GM23248 (cell line): Measurements from ENCODE around the gene CD300A. TPM values are rescaled to one million over a fixed set of nuclear protein-coding genes. Genes with fewer than 3 reads are reported as not detected.

Source experiments
- DNase-seq: peaks from one replicate; pipeline ENCODE4 v3.0.0-alpha.2; 2015
- H2AFZ ChIP-seq: fragments of 200-600 bp; sonication (generic); 2 replicates; pipeline ENCODE4 v1.6.1; 2016; ENCODE audit warnings: antibody characterized with exemption
- H3F3A ChIP-seq: fragments of 200-600 bp; sonication (generic); 2 replicates; pipeline ENCODE4 v1.6.1; 2016; ENCODE audit warnings: mild to moderate bottlenecking, antibody characterized with exemption, mixed run types; ENCODE audit not compliant: insufficient read depth
- H3K27ac ChIP-seq: fragments of 200-600 bp; sonication (generic); 2 replicates; pipeline ENCODE4 v1.5.1; 2016; ENCODE audit warnings: mild to moderate bottlenecking
- H3K27me3 ChIP-seq: fragments of 200-600 bp; sonication (generic); replicated peaks from 2 replicates; pipeline ENCODE4 v1.6.1; 2016; ENCODE audit warnings: mild to moderate bottlenecking; ENCODE audit not compliant: insufficient read depth
- H3K36me3 ChIP-seq: fragments of 200-600 bp; sonication (generic); 2 replicates; pipeline ENCODE4 v1.6.1; 2016; ENCODE audit warnings: low read depth, mild to moderate bottlenecking
- H3K4me1 ChIP-seq: fragments of 200-600 bp; sonication (generic); 2 replicates; pipeline ENCODE4 v1.6.1; 2016; ENCODE audit warnings: mild to moderate bottlenecking; ENCODE audit not compliant: insufficient read depth
- H3K4me2 ChIP-seq: fragments of 200-600 bp; sonication (generic); one replicate; pipeline ENCODE4 v1.6.1; 2016; ENCODE audit warnings: mild to moderate bottlenecking; ENCODE audit not compliant: unreplicated experiment
- H3K4me3 ChIP-seq: fragments of 200-600 bp; sonication (generic); 2 replicates; pipeline ENCODE4 v1.5.1; 2016; ENCODE audit warnings: mild to moderate bottlenecking
- H3K79me2 ChIP-seq: fragments of 200-600 bp; sonication (generic); 2 replicates; pipeline ENCODE4 v1.6.1; 2016; ENCODE audit warnings: mild to moderate bottlenecking; ENCODE audit not compliant: insufficient read depth
- H3K9ac ChIP-seq: fragments of 200-600 bp; sonication (generic); 2 replicates; pipeline ENCODE4 v1.6.1; 2016; ENCODE audit warnings: mild to moderate bottlenecking
- H3K9me2 ChIP-seq: fragments of 200-600 bp; sonication (generic); 2 replicates; pipeline ENCODE4 v1.6.1; 2016; ENCODE audit warnings: mixed run types, mild to moderate bottlenecking, moderate library complexity; ENCODE audit not compliant: insufficient read depth
- H3K9me3 ChIP-seq: fragments of 200-600 bp; sonication (generic); one replicate; pipeline ENCODE4 v1.6.1; 2017; ENCODE audit warnings: low read depth
- H4K20me1 ChIP-seq: fragments of 200-600 bp; sonication (generic); 2 replicates; pipeline ENCODE4 v1.6.0; 2016; ENCODE audit not compliant: insufficient read depth
- EZH2 ChIP-seq: fragments of 200-600 bp; sonication (generic); IDR thresholded peaks from 2 replicates; pipeline ENCODE4 v1.6.1; 2018; ENCODE audit warnings: antibody characterized with exemption, mild to moderate bottlenecking; ENCODE audit not compliant: insufficient read depth, poor library complexity, severe bottlenecking
- EZH2phosphoT487 ChIP-seq: fragments of 200-600 bp; sonication (generic); IDR thresholded peaks from 2 replicates; pipeline ENCODE4 v1.6.1; 2018; ENCODE audit warnings: antibody characterized with exemption, moderate library complexity, mild to moderate bottlenecking, low read depth; ENCODE audit not compliant: insufficient read depth
- WGBS, 2 experiments: methylation state at CpG; one replicate each; pipeline ENCODE4 v1.1.6; 2015 to 2017; ENCODE audit warnings: low lambda C conversion rate in 2 of 2, low coverage in 1 of 2; ENCODE audit errors: missing lambda C conversion rate in 2 of 2; 5-methylcytosine and 5-hydroxymethylcytosine counted together
- in situ Hi-C: fragments of 300-500 bp; cut with MboI; formaldehyde crosslinking; loops from 2 replicates; pipeline ENCODE4 v1.15.0; 2020
- polyA plus RNA-seq: library from polyadenylated mRNA; unstranded; fragments of >200 nt; fragmentation: Nextera tagmentation; extraction: Ambion mirVana; gene quantifications from 2 replicates; pipeline ENCODE4 v1.2.1, GENCODE V29; 2016
- total RNA-seq: library from RNA; depleted of rRNA; stranded (reverse); fragments of >200 nt; shearing (Covaris generic); gene quantifications from 2 replicates; pipeline ENCODE4 v1.2.3, GENCODE V29; 2014

The CD300A gene
- total and polyA plus RNA-seq, 2 experiments from 2014 or later, result not detected

DNA sequence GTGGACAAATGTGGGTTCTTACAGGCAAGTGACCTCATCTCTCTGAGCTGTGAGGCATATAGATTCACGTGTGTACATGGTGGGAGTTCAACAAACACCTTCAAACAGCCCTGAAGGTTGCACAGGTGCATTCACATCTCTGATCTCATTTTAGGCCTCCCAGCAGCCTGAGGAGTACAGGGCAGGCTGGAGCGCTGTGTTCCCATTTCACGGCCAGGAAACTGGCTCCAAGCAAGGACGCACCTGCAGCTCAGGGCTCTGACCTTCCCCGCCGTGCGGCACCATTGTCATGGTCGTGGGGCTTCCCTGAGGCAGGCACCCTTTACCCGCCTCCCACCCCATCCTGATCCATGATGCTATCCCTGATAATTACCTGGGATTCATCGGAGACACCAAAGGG is 4.8 kb upstream of the CD300A start:
- no peak for DNase-seq
- H3K4me3 ChIP-seq, result no peak overlapping the region
- peaks cover 2% of the 10 kb centered on the region for H3K27me3 ChIP-seq
- no peaks in the 10 kb centered on the region for H3K4me1 ChIP-seq
- in situ Hi-C loops, result no loop called here
- no peaks in the 10 kb centered on the region for H3K36me3 ChIP-seq
- no peaks in the 10 kb centered on the region for H3K9me3 ChIP-seq
- no peak overlapping the region for H3K27ac ChIP-seq
- H4K20me1 ChIP-seq, result no peaks in the 10 kb centered on the region
- H2AFZ ChIP-seq, result no peak overlapping the region
- TF ChIP-seq EZH2phosphoT487 (no peak), EZH2 (no peak)
- no peak overlapping the region for H3K9ac ChIP-seq
- H3K79me2 ChIP-seq, result no peaks in the 10 kb centered on the region
- no peaks in the 10 kb centered on the region for H3F3A ChIP-seq
- WGBS, 2 experiments, result 80 to 85% methylated on average over 10 of the region's 10 CpGs
- no peaks in the 10 kb centered on the region for H3K9me2 ChIP-seq
- no peak overlapping the region for H3K4me2 ChIP-seq

DNA sequence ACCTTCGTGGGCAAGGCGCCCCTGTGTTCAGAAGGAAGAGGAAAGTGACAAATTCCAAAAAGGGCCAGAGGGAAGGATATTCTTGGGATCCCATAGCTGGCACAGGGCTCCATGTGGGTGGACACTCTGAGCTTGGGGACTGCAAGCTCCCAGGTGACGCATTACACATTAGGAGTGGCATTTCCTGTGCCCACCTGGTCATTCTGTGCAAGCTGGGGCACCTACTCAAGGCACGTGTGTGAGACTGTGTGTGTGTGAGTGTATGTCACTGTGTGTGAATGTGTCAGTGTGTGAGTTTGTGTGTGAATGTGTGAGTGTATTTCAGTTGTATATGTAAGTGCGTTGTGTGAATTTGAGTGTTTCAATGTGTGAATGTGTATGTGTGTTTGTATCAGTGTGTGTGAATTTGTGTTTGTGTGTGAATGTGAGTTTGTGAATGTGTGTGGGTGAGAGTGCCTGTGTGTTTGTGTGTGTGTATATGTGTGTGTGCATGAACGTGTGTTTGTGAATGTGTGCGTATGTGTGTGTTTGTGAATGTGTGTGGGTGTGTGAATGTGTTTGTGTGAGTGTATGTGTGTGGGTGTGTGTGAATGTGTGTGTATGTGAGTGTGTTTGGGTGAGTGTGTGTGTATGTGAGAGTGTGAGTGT is 1.6 kb upstream of the CD300A start:
- 82% methylated on average over 7 of the region's 7 CpGs for WGBS, 2 experiments
- Histone ChIP-seq H3K9me3 (no peaks in the 10 kb centered on the region), H3K4me3 (no peak overlapping the region), H3K9me2 (no peaks in the 10 kb centered on the region), H3K79me2 (no peaks in the 10 kb centered on the region), H3K4me1 (no peaks in the 10 kb centered on the region), H3K36me3 (no peaks in the 10 kb centered on the region), H2AFZ (no peak overlapping the region), H3F3A (no peaks in the 10 kb centered on the region), H4K20me1 (no peaks in the 10 kb centered on the region), H3K27ac (no peak overlapping the region), H3K9ac (no peak overlapping the region), H3K27me3 (peaks cover 4% of the 10 kb centered on the region), H3K4me2 (no peak overlapping the region)
- no peak for DNase-seq
- TF ChIP-seq EZH2, result no peak
- no peak for TF ChIP-seq EZH2phosphoT487
- in situ Hi-C loops, result no loop called here

DNA sequence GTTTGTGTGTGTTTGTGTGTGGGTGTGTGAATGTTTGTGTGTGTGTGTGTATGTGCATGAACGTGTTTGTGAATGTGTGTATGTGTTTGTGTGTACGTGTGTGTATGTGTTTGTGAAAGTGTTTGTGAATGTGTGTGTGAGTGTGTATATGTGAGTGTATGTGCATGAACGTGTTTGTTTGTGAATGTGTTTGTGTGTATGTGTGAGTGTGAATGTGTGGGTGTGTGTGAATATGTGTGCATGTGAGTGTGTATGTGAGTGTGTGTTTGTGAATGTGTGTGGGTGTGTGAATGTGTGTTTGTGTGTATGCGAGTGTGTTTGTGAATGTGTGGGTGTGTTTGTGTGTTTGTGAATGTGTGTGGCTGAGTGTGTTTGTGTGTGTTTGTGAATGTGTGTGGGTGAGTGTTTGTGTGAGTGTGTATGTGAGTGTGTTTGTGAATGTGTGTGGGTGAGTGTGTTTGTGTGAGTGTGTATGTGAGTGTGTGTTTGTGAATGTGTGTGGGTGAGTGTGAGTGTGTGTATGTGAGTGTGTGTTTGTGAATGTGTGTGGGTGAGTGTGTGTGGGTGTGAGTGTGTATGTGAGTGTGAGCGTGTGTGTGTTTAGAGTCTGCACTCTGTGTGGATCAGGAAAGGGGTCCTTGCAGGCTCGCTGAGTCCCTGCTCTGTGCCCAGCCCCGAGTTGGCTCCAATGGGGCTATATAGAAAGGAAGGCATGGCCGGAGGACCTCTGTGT is 890 bp upstream of the CD300A start:
- no peak for DNase-seq
- in situ Hi-C loops, result no loop called here
- Histone ChIP-seq H2AFZ (no peak overlapping the region), H3K27me3 (peaks cover 4% of the 10 kb centered on the region), H3K4me2 (no peak overlapping the region), H3K79me2 (no peaks in the 10 kb centered on the region), H3K9ac (no peak overlapping the region), H3K9me2 (no peaks in the 10 kb centered on the region), H3K4me3 (no peak overlapping the region), H3F3A (no peaks in the 10 kb centered on the region), H4K20me1 (no peaks in the 10 kb centered on the region), H3K36me3 (no peaks in the 10 kb centered on the region), H3K27ac (no peak overlapping the region), H3K4me1 (no peaks in the 10 kb centered on the region), H3K9me3 (no peaks in the 10 kb centered on the region)
- no peak for TF ChIP-seq EZH2phosphoT487
- no peak for TF ChIP-seq EZH2
- 68 to 69% methylated on average over 4 to 8 of the region's 8 CpGs for WGBS, 2 experiments

DNA sequence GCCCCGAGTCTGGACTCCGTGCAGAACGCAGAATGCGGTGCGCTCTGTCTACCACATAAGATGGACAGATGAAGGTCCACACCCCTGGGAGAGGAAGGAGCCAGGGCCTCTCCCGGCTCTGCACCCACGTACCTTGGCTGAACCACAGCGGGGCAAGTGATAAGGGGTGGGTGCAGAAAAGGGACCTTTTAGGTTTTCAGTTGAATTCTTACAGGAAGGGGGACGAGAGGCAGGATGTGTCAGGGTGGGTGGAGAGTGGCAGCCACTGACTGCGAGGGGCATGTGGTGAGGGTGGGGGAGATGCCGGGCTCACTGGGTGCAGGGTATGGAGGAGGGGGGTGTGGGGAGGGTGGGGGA is 372 bp downstream of the CD300A start:
- Histone ChIP-seq H2AFZ (no peak overlapping the region), H3K4me1 (no peaks in the 10 kb centered on the region), H3F3A (no peaks in the 10 kb centered on the region), H3K9ac (no peak overlapping the region), H3K9me2 (no peaks in the 10 kb centered on the region), H3K4me3 (no peak overlapping the region), H4K20me1 (no peaks in the 10 kb centered on the region), H3K27ac (no peak overlapping the region), H3K9me3 (no peaks in the 10 kb centered on the region), H3K27me3 (peaks cover 4% of the 10 kb centered on the region), H3K4me2 (no peak overlapping the region), H3K79me2 (no peaks in the 10 kb centered on the region), H3K36me3 (no peaks in the 10 kb centered on the region)
- TF ChIP-seq EZH2phosphoT487, result no peak
- TF ChIP-seq EZH2, result no peak
- DNase-seq, result no peak
- in situ Hi-C loops, result no loop called here
- 18 to 19% methylated on average over 8 to 11 of the region's 11 CpGs for WGBS, 2 experiments
